Measurements from ENCODE around the gene ALG8. TPM values are rescaled to one million over a fixed set of nuclear protein-coding genes. Genes with fewer than 3 reads are reported as not detected.

Gene ALG8
- polyA plus RNA-seq, 1 donor from 2014 or later: 42.1 TPM

- Histone ChIP-seq H3K27ac (ENCODE audit: low read length) (no peak overlapping the region), H2AFZ (ENCODE audit: low read depth, low read length) (no peak overlapping the region), H3K9me3 (ENCODE audit: low read length) (no peaks in the 10 kb centered on the region), H3K4me2 (ENCODE audit: low read length) (no peak overlapping the region), H3F3A (ENCODE audit: insufficient read depth, low read length, poor library complexity, severe bottlenecking) (no peaks in the 10 kb centered on the region), H3K9me2 (ENCODE audit: insufficient read depth, low read length) (no peaks in the 10 kb centered on the region), H4K20me1 (ENCODE audit: insufficient read depth) (no peaks in the 10 kb centered on the region), H3K9ac (ENCODE audit: low read length) (no peak overlapping the region), H3K36me3 (ENCODE audit: insufficient read depth, low read length) (no peaks in the 10 kb centered on the region), H3K27me3 (ENCODE audit: insufficient read depth, low read depth, low read length) (no peaks in the 10 kb centered on the region), H3K79me2 (replicated peaks; ENCODE audit: insufficient read depth, low read length) (peaks cover 38% of the 10 kb centered on the region), H3K4me3 (ENCODE audit: low read length) (no peak overlapping the region)
- TF ChIP-seq TAF1 (IDR thresholded peaks at IDR 0.05; ENCODE audit: low read depth): no peak
- TF ChIP-seq SMC3 (conservative IDR thresholded peaks at IDR 0.05; ENCODE audit: poor library complexity): no peak
- no peak for TF ChIP-seq EZH2 (IDR thresholded peaks at IDR 0.05; ENCODE audit: borderline replicate concordance, insufficient read depth, low read length, poor library complexity, severe bottlenecking)
- TF ChIP-seq EP300 (conservative IDR thresholded peaks at IDR 0.05; ENCODE audit: poor library complexity, severe bottlenecking): no peak
- TF ChIP-seq RAD21 (conservative IDR thresholded peaks at IDR 0.05): no peak
- no peak for TF ChIP-seq MXI1 (conservative IDR thresholded peaks at IDR 0.05; ENCODE audit: poor library complexity, severe bottlenecking)
- no peak for TF ChIP-seq CTCF (IDR thresholded peaks at IDR 0.05; ENCODE audit: poor library complexity, severe bottlenecking)
- no peak for TF ChIP-seq POLR2AphosphoS5 (IDR thresholded peaks at IDR 0.05)
- no peak for TF ChIP-seq REST (IDR thresholded peaks at IDR 0.05; ENCODE audit: borderline replicate concordance)
Measured at GRCh38 chr11:78081583-78081982, 57.8 kb downstream of the ALG8 start.

- peaks cover 42% of the 10 kb centered on the region for H3K79me2 ChIP-seq (replicated peaks; ENCODE audit: insufficient read depth, low read length)
- no peaks in the 10 kb centered on the region for H3K36me3 ChIP-seq (ENCODE audit: insufficient read depth, low read length)
- no peak overlapping the region for H3K4me3 ChIP-seq (ENCODE audit: low read length)
- no peak overlapping the region for H3K9ac ChIP-seq (ENCODE audit: low read length)
- no peaks in the 10 kb centered on the region for H4K20me1 ChIP-seq (ENCODE audit: insufficient read depth)
- no peaks in the 10 kb centered on the region for H3K9me3 ChIP-seq (ENCODE audit: low read length)
- H3K9me2 ChIP-seq (ENCODE audit: insufficient read depth, low read length): no peaks in the 10 kb centered on the region
- H3K27me3 ChIP-seq (ENCODE audit: insufficient read depth, low read depth, low read length): no peaks in the 10 kb centered on the region
- H3F3A ChIP-seq (ENCODE audit: insufficient read depth, low read length, poor library complexity, severe bottlenecking): no peaks in the 10 kb centered on the region
- no peak overlapping the region for H3K4me2 ChIP-seq (ENCODE audit: low read length)
- no peak overlapping the region for H3K27ac ChIP-seq (ENCODE audit: low read length)
- no peak overlapping the region for H2AFZ ChIP-seq (ENCODE audit: low read depth, low read length)
- TF ChIP-seq CTCF (IDR thresholded peaks at IDR 0.05; ENCODE audit: poor library complexity, severe bottlenecking) (no peak), TAF1 (IDR thresholded peaks at IDR 0.05; ENCODE audit: low read depth) (no peak), EZH2 (IDR thresholded peaks at IDR 0.05; ENCODE audit: borderline replicate concordance, insufficient read depth, low read length, poor library complexity, severe bottlenecking) (no peak), EP300 (conservative IDR thresholded peaks at IDR 0.05; ENCODE audit: poor library complexity, severe bottlenecking) (no peak), SMC3 (conservative IDR thresholded peaks at IDR 0.05; ENCODE audit: poor library complexity) (no peak), POLR2AphosphoS5 (IDR thresholded peaks at IDR 0.05) (no peak), MXI1 (conservative IDR thresholded peaks at IDR 0.05; ENCODE audit: poor library complexity, severe bottlenecking) (no peak), RAD21 (conservative IDR thresholded peaks at IDR 0.05) (no peak), REST (IDR thresholded peaks at IDR 0.05; ENCODE audit: borderline replicate concordance) (no peak)
Measured at GRCh38 chr11:78080818-78081495, 58.5 kb downstream of the ALG8 start.
